Prostate gland (tissue), 2 donors: ENCODE results near the gene RPP30.

Experiments
- POLR2A ChIP-seq: fragments of 450-650 bp; IDR thresholded peaks from one replicate; pipeline ENCODE4 v1.6.1; 2016; ENCODE audit warnings: antibody characterized with exemption, mild to moderate bottlenecking
- TF ChIP-seq, protein P1 (sequence below), 4 experiments: fragments of 200-600 bp in 2 of 4; fragments of 450-650 bp in 2 of 4; sonication (generic) in 2 of 4; IDR thresholded peaks; 1 replicate in 3 of 4; 2 replicates in 1 of 4; pipeline ENCODE4 v1.5.1; 2016 to 2019; ENCODE audit warnings: antibody characterized with exemption in 4 of 4, mild to moderate bottlenecking in 2 of 4, moderate library complexity in 2 of 4

DNA sequence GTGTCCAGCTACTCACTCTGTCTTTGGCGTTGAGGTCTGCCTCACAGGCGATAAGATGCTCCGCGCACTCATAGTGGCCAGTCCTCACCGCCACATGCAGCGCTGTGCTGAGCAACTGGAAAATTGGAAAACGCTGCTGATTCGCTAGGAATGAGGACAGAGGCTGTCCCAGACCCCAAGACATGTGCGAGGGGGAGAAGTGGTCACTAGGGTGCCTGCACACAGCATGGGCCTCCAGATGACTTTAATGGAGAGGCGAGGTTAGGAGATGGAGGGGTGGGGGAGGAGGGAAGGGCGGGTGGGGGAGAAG lies 43.9 kb downstream of the RPP30 start:
- no peak for TF ChIP-seq POLR2A
- TF ChIP-seq, protein P1, sequence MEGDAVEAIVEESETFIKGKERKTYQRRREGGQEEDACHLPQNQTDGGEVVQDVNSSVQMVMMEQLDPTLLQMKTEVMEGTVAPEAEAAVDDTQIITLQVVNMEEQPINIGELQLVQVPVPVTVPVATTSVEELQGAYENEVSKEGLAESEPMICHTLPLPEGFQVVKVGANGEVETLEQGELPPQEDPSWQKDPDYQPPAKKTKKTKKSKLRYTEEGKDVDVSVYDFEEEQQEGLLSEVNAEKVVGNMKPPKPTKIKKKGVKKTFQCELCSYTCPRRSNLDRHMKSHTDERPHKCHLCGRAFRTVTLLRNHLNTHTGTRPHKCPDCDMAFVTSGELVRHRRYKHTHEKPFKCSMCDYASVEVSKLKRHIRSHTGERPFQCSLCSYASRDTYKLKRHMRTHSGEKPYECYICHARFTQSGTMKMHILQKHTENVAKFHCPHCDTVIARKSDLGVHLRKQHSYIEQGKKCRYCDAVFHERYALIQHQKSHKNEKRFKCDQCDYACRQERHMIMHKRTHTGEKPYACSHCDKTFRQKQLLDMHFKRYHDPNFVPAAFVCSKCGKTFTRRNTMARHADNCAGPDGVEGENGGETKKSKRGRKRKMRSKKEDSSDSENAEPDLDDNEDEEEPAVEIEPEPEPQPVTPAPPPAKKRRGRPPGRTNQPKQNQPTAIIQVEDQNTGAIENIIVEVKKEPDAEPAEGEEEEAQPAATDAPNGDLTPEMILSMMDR (IDR thresholded peaks at IDR 0.05) = no peak
